ENCODE data around the gene ADAMTS18. TPM values are rescaled to one million over a fixed set of nuclear protein-coding genes. Genes with fewer than 3 reads are reported as not detected.

Gene ADAMTS18
- total and polyA plus RNA-seq, 2 of the 8 experiments (the other 6 are each of a cell fraction or from before 2014, with no cell fraction given) = 0.05 to 0.19 TPM

DNA sequence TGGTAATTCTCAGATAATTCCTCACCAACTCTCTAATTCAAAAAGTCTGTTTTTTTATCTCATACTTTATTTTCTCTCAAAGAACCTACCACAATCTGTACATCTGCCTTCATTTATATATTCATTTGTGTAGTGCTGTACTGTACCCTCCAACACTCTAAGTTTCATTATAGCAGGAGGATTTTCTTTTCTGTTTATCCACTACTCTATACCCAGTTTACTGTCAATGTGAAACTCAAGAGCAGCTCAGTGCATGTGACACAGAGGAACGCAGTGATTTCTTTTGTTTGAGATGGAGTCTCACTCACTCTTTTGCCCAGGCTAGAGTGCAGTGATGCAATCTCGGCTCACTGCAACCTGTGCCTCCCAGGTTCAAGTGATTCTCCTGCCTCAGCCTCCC is 117.8 kb downstream of the ADAMTS18 start:
- H2BK120ac ChIP-seq (replicated peaks; ENCODE audit: low read depth, low read length) = no peak overlapping the region
- H3K4me2 ChIP-seq (ENCODE audit: insufficient read depth in 1 of 2, low read depth in 2 of 2, low read length in 2 of 2) = no peak overlapping the region
- no peak overlapping the region for H3K27ac ChIP-seq (ENCODE audit: low read depth, low read length)
- H3K27me3 ChIP-seq (replicated peaks in 1 of 4; ENCODE audit: control insufficient read depth in 3 of 4, extremely low read depth in 1 of 4, insufficient read depth in 3 of 4, low read length in 3 of 4) = no peaks in the 10 kb centered on the region
- no peaks in the 10 kb centered on the region for H3K23me2 ChIP-seq (ENCODE audit: low read depth, low read length)
- no peaks in the 10 kb centered on the region for H3K79me2 ChIP-seq (ENCODE audit: control insufficient read depth in 1 of 2, insufficient read depth in 2 of 2, low read length in 2 of 2)
- H4K8ac ChIP-seq (ENCODE audit: extremely low read depth, insufficient read depth, low read length) = no peak overlapping the region
- H2BK5ac ChIP-seq (ENCODE audit: low read depth, low read length) = no peak overlapping the region
- no peak overlapping the region for H3K18ac ChIP-seq (ENCODE audit: extremely low read depth, low read length)
- H2AFZ ChIP-seq (ENCODE audit: low read length) = no peak overlapping the region
- H3K56ac ChIP-seq (replicated peaks; ENCODE audit: insufficient read length, low read depth, low read length) = no peak overlapping the region
- DNase-seq (ENCODE audit: low read depth in 1 of 2, low spot score in 2 of 2) (no peak), FAIRE-seq (no peak)
- no peak overlapping the region for H3K4me3 ChIP-seq (ENCODE audit: extremely low read depth in 1 of 4, insufficient read depth in 2 of 4, low read depth in 3 of 4, low read length in 4 of 4)
- no peaks in the 10 kb centered on the region for H3K79me1 ChIP-seq (ENCODE audit: low read depth, low read length)
- ChIA-PET POLR2A (ENCODE audit: partially characterized antibody) (no interaction called here), CTCF (ENCODE audit: partially characterized antibody) (interaction anchor here (0.6 to 1.1 kb wide), 3 partner anchors 66 to 281 kb away, joined by 3 to 6 read pairs (median 3); no protein-coding TSS in a partner anchor)
- no peak overlapping the region for H2BK12ac ChIP-seq (ENCODE audit: low read depth, low read length)
- no peak overlapping the region for H2BK20ac ChIP-seq (ENCODE audit: low read length)
- no peaks in the 10 kb centered on the region for H4K20me1 ChIP-seq (replicated peaks in 1 of 2; ENCODE audit: control insufficient read depth in 1 of 2, insufficient read depth in 2 of 2, low read length in 2 of 2)
- WGBS, 2 experiments (ENCODE audit: extremely low coverage in 1 of 2, insufficient coverage in 1 of 2, insufficient read length in 1 of 2, insufficient replicate concordance in 2 of 2, low coverage in 1 of 2, low lambda C conversion rate in 2 of 2, missing lambda C conversion rate in 1 of 2) = 87% methylated on average over 2 of the region's 2 CpGs; no CpG with 5 or more reads in 1 of the 2 experiments
- no peaks in the 10 kb centered on the region for H3K9me3 ChIP-seq (ENCODE audit: insufficient read depth in 2 of 2, low read depth in 1 of 2, low read length in 1 of 2)
- no peak overlapping the region for H4K91ac ChIP-seq (replicated peaks; ENCODE audit: insufficient read length, low read length)
- H3K23ac ChIP-seq (ENCODE audit: insufficient read length) = no peak overlapping the region
- no peak overlapping the region for H3K14ac ChIP-seq (ENCODE audit: insufficient read length)
- H2BK15ac ChIP-seq (ENCODE audit: low read length) = no peak overlapping the region
- no peak overlapping the region for H2AK5ac ChIP-seq (ENCODE audit: low read depth, low read length)
- no peaks in the 10 kb centered on the region for H3K4me1 ChIP-seq (replicated peaks in 1 of 4; ENCODE audit: control insufficient read depth in 3 of 4, insufficient read depth in 4 of 4, low read length in 3 of 4)
- no peak overlapping the region for H3K4ac ChIP-seq (replicated peaks; ENCODE audit: insufficient read length, low read depth, low read length)
- no peak overlapping the region for H4K5ac ChIP-seq (ENCODE audit: insufficient read length, low read depth, low read length)
- no peak overlapping the region for H3K9ac ChIP-seq (replicated peaks in 1 of 4; ENCODE audit: extremely low read depth in 1 of 4, low read depth in 3 of 4, low read length in 3 of 4)
- H3K36me3 ChIP-seq (ENCODE audit: control insufficient read depth in 2 of 4, insufficient read depth in 4 of 4, low read length in 3 of 4) = no peaks in the 10 kb centered on the region
- no peak for TF ChIP-seq NANOG (IDR thresholded peaks at IDR 0.05; ENCODE audit: insufficient read depth, low read depth, low read length, poor library complexity, severe bottlenecking)
- no peak for TF ChIP-seq CHD1 (IDR thresholded peaks at IDR 0.05; ENCODE audit: low read depth, low read length)
- no peak for TF ChIP-seq PHF8 (conservative IDR thresholded peaks at IDR 0.05; ENCODE audit: low read depth, low read length)
- TF ChIP-seq FOSL1 (IDR thresholded peaks at IDR 0.05; ENCODE audit: insufficient read depth, low read depth, low read length) = no peak
- no peak for TF ChIP-seq BRCA1 (IDR thresholded peaks at IDR 0.05; ENCODE audit: low read depth, low read length)
- TF ChIP-seq SUZ12 (IDR thresholded peaks at IDR 0.05; ENCODE audit: low read length) = no peak
- TF ChIP-seq RXRA (IDR thresholded peaks at IDR 0.05; ENCODE audit: insufficient read depth, low read depth, low read length) = no peak
- TF ChIP-seq SP4 (IDR thresholded peaks at IDR 0.05; ENCODE audit: low read length) = no peak
- no peak for TF ChIP-seq NRF1 (IDR thresholded peaks at IDR 0.05; ENCODE audit: low read depth, low read length)
- TF ChIP-seq SRF (IDR thresholded peaks at IDR 0.05; ENCODE audit: low read depth, low read length) = no peak
- no peak for TF ChIP-seq SAP30 (IDR thresholded peaks at IDR 0.05; ENCODE audit: insufficient read depth, insufficient replicate concordance, low read length)
- no peak for TF ChIP-seq SP1 (IDR thresholded peaks at IDR 0.05; ENCODE audit: low read depth, low read length)

Measured in H1 (cell line).